Measurements from ENCODE around the gene DRG2. TPM values are rescaled to one million over a fixed set of nuclear protein-coding genes. Genes with fewer than 3 reads are reported as not detected.
A peak's percentile ranks its signal among the peaks of the same experiment; 100 is the strongest.

DRG2 gene, protein sequence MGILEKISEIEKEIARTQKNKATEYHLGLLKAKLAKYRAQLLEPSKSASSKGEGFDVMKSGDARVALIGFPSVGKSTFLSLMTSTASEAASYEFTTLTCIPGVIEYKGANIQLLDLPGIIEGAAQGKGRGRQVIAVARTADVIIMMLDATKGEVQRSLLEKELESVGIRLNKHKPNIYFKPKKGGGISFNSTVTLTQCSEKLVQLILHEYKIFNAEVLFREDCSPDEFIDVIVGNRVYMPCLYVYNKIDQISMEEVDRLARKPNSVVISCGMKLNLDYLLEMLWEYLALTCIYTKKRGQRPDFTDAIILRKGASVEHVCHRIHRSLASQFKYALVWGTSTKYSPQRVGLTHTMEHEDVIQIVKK
- polyA plus RNA-seq, result 10 to 100 TPM; 29.8 to 35.0 TPM

DNA sequence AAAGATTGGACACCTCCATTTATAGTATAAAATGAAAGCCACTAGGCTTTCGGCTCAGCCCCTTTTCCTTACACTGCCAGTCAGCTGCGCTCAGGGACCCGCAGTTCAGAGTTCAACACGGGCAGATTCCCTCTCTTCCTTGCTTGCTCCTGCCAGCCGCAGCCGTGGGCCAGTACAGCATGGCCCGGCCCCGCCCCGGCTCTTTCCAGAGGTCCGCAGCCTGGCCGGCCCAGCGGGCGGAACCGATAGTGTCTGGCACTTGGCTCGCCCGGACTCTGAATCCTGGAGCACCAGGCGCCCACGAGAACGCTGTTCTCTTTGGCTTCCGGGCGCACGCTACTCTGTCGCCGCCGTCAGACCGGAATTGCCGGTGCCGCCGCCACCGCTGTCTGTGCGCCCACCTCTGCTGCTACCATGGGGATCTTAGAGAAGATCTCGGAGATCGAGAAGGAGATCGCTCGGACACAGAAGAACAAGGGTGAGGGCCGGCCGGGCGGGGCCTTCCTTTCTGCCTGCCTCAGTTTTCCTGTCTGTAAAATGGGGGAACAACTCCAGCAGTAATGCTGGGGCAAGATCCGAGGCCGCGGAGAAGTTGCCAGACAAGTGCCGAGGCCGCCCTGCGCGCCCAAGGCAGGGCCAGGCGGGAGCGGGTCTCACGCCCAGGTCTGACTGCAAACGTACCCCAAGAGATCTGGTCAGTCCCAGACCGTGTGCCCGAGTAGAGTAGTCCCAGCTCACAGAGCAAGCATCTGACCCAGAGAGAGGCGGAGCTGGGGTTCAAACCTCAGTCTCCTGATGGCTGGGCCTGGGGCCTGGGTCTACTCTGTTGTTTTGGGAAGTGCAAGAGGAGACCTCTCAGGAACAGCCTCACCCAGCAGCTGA is at the start of gene DRG2:
Gene DRG2 (plus strand): TSS at position 339 of the 882 bp plus-strand sequence. CDS start 76 bp downstream, at position 415.
- H3K4me3 ChIP-seq (ENCODE audit: low read depth in 1 of 2, low read length in 2 of 2), result peak within 1 kb of the TSS; percentile 87 to 98
- H3K27me3 ChIP-seq (ENCODE audit: control insufficient read depth in 1 of 2, insufficient read depth in 2 of 2, low read length in 2 of 2), result no peaks in the 10 kb centered on the region
- H3K36me3 ChIP-seq (ENCODE audit: control insufficient read depth in 2 of 2, insufficient read depth in 2 of 2, low read length in 1 of 2), result peaks cover 1 to 2% of the 10 kb centered on the region in 2 donors
- WGBS, 2 donors, result 1% methylated on average over 52 of the region's 52 CpGs
- peak within 1 kb of the TSS; percentile 50 to 84 for H3K27ac ChIP-seq (ENCODE audit: low read depth in 2 of 2, low read length in 1 of 2)
- H3K9me3 ChIP-seq (ENCODE audit: control insufficient read depth in 2 of 2, insufficient read depth in 1 of 2, low read depth in 1 of 2, low read length in 1 of 2), result no peaks in the 10 kb centered on the region
- H3K4me1 ChIP-seq (ENCODE audit: control insufficient read depth in 2 of 2, insufficient read depth in 2 of 2, low read length in 1 of 2), result peaks cover 0 to 4% of the 10 kb centered on the region in 2 donors

DNA sequence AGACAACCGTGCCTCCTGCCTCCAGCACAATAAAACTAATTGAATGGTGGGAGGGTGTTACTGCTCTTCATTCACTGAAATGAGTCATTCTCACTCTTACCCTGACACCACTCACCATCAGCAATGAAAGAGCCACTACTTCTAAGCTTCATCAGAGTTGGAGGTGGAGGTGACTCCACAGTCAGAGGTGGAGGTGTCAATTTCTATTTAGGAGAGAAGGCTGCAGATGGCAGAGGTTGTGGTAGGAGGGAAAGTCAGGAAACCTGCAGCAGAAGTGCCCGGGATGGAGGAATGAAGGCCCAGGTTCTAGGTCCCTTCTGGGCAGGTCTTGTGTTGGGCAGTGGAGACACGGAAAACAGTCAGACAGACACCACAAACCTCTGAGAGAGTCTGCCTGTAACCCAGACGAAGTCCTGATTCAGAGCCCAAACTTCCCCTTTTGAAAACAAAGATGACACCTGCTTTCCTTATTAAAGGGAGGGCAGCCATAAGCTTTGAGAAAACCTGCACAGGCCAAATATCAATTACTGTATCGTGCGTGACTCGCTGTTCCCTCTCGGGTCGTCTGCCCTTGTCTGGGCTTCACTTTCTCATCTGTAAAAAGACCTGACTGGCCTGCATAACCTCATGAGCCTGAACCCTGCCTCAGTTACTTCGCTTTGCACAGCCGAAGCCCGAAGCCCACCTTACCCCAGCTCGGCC is 49.4 kb upstream of the DRG2 start:
- 5% methylated on average over 13 of the region's 13 CpGs for WGBS, 2 donors
- Histone ChIP-seq H3K27ac (ENCODE audit: low read depth in 2 of 2, low read length in 1 of 2) (peak overlapping the region in 1 of 2 donors; percentile 94), H3K4me3 (ENCODE audit: low read depth in 1 of 2, low read length in 2 of 2) (peak overlapping the region; percentile 86 to 91), H3K9me3 (ENCODE audit: control insufficient read depth in 2 of 2, insufficient read depth in 1 of 2, low read depth in 1 of 2, low read length in 1 of 2) (no peaks in the 10 kb centered on the region), H3K4me1 (ENCODE audit: control insufficient read depth in 2 of 2, insufficient read depth in 2 of 2, low read length in 1 of 2) (peaks cover 0 to 13% of the 10 kb centered on the region in 2 donors), H3K36me3 (ENCODE audit: control insufficient read depth in 2 of 2, insufficient read depth in 2 of 2, low read length in 1 of 2) (no peaks in the 10 kb centered on the region), H3K27me3 (ENCODE audit: control insufficient read depth in 1 of 2, insufficient read depth in 2 of 2, low read length in 2 of 2) (no peaks in the 10 kb centered on the region)

DNA sequence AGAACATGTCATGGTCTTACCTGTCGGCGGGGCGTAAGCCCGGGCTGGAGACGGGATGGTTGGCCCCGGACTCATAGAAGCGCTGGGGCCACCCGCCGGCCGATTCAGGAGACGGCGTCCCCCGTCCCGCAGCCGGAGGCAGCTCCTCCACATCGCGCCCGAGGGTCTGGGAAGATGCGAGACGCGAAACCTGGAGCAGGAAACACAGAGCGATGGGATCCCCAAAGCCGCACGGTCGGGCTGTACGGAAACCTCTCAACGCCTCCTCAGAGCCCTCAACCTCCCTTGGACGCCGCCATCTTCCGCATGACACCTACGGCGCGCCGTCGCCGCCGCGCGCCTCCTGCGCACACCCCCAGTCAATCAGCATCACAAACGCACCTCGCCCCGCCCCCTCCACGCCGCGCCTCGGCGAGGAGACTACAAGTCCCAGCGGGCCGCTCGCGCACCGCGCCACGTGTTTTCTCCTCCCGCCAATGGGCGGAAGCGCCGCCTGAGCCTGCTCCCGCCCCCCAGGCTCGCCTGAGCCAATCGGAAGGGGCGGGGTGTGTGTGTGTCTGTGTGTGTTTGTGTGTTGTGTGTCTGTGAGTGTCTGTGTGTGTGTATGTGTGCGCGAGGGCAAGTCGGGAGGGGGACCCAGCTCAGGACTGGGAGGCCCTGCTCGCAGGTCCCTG is 48.8 kb upstream of the DRG2 start, which contains the start of the genes ATPAF2 and GID4:
Gene ATPAF2 (minus strand): TSS at position 308 of the 674 bp plus-strand sequence. CDS start 155 bp downstream, at position 153.
Gene GID4 (plus strand): TSS at position 548 of the 674 bp plus-strand sequence. CDS start 57 bp downstream, at position 605.
- Histone ChIP-seq H3K4me1 (ENCODE audit: control insufficient read depth in 2 of 2, insufficient read depth in 2 of 2, low read length in 1 of 2) (peaks cover 0 to 13% of the 10 kb centered on the region in 2 donors), H3K27ac (ENCODE audit: low read depth in 2 of 2, low read length in 1 of 2) (peak within 1 kb of the TSS; percentile 68 to 94), H3K27me3 (ENCODE audit: control insufficient read depth in 1 of 2, insufficient read depth in 2 of 2, low read length in 2 of 2) (no peaks in the 10 kb centered on the region), H3K9me3 (ENCODE audit: control insufficient read depth in 2 of 2, insufficient read depth in 1 of 2, low read depth in 1 of 2, low read length in 1 of 2) (no peaks in the 10 kb centered on the region), H3K4me3 (ENCODE audit: low read depth in 1 of 2, low read length in 2 of 2) (peak within 1 kb of the TSS; percentile 86 to 91), H3K36me3 (ENCODE audit: control insufficient read depth in 2 of 2, insufficient read depth in 2 of 2, low read length in 1 of 2) (peaks cover 0 to 2% of the 10 kb centered on the region in 2 donors)
- 0% methylated on average over 59 to 67 of the region's 67 CpGs for WGBS, 2 donors

DNA sequence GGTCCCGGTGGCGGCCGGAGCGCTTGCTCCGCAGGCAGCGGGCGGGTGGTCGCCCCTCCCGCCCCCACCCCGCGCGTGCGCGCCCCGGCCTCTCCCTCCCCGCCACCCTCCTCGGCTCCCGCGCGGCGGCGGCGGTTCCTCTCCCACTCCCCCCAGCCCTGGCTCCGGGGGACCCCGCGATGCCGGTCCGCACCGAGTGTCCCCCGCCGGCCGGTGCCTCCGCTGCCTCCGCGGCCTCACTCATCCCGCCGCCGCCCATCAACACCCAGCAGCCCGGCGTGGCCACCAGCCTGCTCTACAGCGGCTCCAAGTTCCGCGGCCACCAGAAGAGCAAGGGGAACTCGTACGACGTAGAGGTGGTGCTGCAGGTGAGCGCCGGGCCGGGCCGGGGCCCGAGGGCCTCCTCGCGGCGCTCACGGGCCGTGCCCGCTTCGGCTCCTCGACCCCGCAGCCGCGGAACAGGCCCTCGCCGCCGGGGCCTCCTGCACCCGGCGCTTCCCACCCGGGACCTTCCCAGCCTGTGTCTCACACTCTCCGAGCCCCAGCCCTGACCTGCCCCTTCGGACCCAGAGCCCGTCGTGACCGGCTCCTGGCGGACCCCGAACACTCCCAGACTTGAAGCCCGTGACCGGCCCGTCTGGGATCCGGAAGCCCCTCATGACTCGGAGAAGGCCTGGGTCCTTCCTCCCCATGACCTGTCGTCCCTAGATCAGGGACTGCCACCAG is 48.0 kb upstream of the DRG2 start:
- peak overlapping the region; percentile 75 to 86 for H3K4me3 ChIP-seq (ENCODE audit: low read depth in 1 of 2, low read length in 2 of 2)
- no peaks in the 10 kb centered on the region for H3K9me3 ChIP-seq (ENCODE audit: control insufficient read depth in 2 of 2, insufficient read depth in 1 of 2, low read depth in 1 of 2, low read length in 1 of 2)
- 0 to 1% methylated on average over 54 to 81 of the region's 81 CpGs for WGBS, 2 donors
- H3K4me1 ChIP-seq (ENCODE audit: control insufficient read depth in 2 of 2, insufficient read depth in 2 of 2, low read length in 1 of 2), result peaks cover 0 to 13% of the 10 kb centered on the region in 2 donors
- H3K27me3 ChIP-seq (ENCODE audit: control insufficient read depth in 1 of 2, insufficient read depth in 2 of 2, low read length in 2 of 2), result no peaks in the 10 kb centered on the region
- H3K36me3 ChIP-seq (ENCODE audit: control insufficient read depth in 2 of 2, insufficient read depth in 2 of 2, low read length in 1 of 2), result peaks cover 0 to 4% of the 10 kb centered on the region in 2 donors
- peak overlapping the region; percentile 57 to 85 for H3K27ac ChIP-seq (ENCODE audit: low read depth in 2 of 2, low read length in 1 of 2)

DNA sequence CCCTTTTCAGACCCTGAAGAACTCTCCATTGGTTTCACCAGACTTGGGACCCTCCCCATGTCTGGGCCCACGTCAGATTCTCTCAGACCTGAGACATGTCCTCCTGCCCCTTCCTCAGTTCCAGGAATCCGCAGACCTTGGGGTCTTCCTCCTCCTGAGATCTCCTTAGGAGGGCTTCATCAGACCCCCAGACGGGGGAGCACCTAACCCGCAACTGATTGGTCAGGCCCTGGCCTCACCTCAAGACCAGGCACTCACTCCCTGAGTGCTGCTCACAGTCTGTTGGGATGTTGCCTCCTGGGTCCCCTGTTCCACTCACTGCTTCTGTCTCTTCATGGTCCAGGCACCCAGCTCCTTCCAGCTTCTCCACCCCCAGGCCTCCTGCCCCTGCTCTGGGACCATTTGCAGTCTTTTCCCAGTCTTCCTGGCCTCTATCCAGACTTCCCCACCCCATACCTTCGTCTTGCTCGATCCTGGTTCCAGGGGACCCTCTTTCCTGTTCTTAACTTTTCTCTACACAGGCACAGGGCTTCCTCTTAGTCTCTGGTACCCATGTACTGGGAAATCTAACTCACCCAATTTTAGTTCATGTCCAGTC is 47.4 kb upstream of the DRG2 start:
- Histone ChIP-seq H3K27me3 (ENCODE audit: control insufficient read depth in 1 of 2, insufficient read depth in 2 of 2, low read length in 2 of 2) (no peaks in the 10 kb centered on the region), H3K4me3 (ENCODE audit: low read depth in 1 of 2, low read length in 2 of 2) (peak overlapping the region; percentile 75 to 86)

DNA sequence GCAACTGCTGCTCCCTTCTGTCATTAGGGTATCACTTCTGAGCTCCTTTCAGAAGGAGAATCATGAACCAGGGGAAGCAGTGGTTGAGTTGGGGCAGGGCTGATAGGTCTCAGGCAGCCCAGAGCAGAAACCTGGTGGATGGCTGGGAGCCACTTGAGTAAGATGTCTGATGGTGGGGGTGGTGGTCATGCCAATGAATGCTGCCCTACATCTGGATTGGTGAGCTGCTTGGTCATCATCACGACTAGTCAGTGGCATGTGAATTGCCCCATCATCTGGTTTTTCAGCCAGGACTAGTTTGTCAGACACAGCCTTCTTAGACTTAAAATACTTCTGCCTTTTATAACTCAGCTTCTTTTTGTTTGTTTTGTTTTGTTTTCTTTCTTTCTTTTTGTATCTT is 46.0 kb upstream of the DRG2 start:
- Histone ChIP-seq H3K27me3 (ENCODE audit: control insufficient read depth in 1 of 2, insufficient read depth in 2 of 2, low read length in 2 of 2) (no peaks in the 10 kb centered on the region), H3K36me3 (ENCODE audit: control insufficient read depth in 2 of 2, insufficient read depth in 2 of 2, low read length in 1 of 2) (peaks cover 4% of the 10 kb centered on the region in 2 donors), H3K27ac (ENCODE audit: low read depth in 2 of 2, low read length in 1 of 2) (peak overlapping the region; percentile 23 to 45), H3K9me3 (ENCODE audit: control insufficient read depth in 2 of 2, insufficient read depth in 1 of 2, low read depth in 1 of 2, low read length in 1 of 2) (no peaks in the 10 kb centered on the region), H3K4me1 (ENCODE audit: control insufficient read depth in 2 of 2, insufficient read depth in 2 of 2, low read length in 1 of 2) (peaks cover 0 to 13% of the 10 kb centered on the region in 2 donors), H3K4me3 (ENCODE audit: low read depth in 1 of 2, low read length in 2 of 2) (no peak overlapping the region)
- WGBS, 2 donors, result 33 to 43% methylated on average over 1 of the region's 1 CpG

More for the DNA sequence above, 47.4 kb upstream of the DRG2 start:
- Histone ChIP-seq H3K27ac (ENCODE audit: low read depth in 2 of 2, low read length in 1 of 2) (peak overlapping the region in 1 of 2 donors; percentile 45), H3K36me3 (ENCODE audit: control insufficient read depth in 2 of 2, insufficient read depth in 2 of 2, low read length in 1 of 2) (peaks cover 4% of the 10 kb centered on the region in 2 donors), H3K9me3 (ENCODE audit: control insufficient read depth in 2 of 2, insufficient read depth in 1 of 2, low read depth in 1 of 2, low read length in 1 of 2) (no peaks in the 10 kb centered on the region), H3K4me1 (ENCODE audit: control insufficient read depth in 2 of 2, insufficient read depth in 2 of 2, low read length in 1 of 2) (peaks cover 0 to 13% of the 10 kb centered on the region in 2 donors)
- 22 to 25% methylated on average over 6 of the region's 6 CpGs for WGBS, 2 donors

DNA sequence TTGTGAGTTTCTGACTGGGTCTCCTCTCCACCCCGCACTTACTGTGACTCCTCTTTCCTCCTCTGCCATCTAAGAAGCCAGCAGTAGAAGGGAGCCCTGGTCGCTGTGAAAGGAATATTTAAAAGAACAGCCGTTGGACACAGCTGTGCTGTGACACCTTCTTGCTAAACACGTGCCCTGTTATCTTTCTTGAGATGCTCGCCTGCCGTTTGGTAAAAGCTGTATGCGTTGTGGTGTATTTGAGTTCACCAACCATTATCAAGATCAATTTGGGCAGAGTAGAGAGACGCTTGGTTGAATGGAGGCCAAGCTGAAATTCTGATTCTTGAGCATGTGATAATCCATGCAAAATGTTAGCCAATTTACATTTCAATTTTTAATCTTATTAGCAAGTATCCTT is 44.8 kb upstream of the DRG2 start:
- Histone ChIP-seq H3K4me3 (ENCODE audit: low read depth in 1 of 2, low read length in 2 of 2) (no peak overlapping the region), H3K4me1 (ENCODE audit: control insufficient read depth in 2 of 2, insufficient read depth in 2 of 2, low read length in 1 of 2) (peaks cover 0 to 13% of the 10 kb centered on the region in 2 donors), H3K36me3 (ENCODE audit: control insufficient read depth in 2 of 2, insufficient read depth in 2 of 2, low read length in 1 of 2) (peaks cover 7 to 8% of the 10 kb centered on the region in 2 donors), H3K27me3 (ENCODE audit: control insufficient read depth in 1 of 2, insufficient read depth in 2 of 2, low read length in 2 of 2) (no peaks in the 10 kb centered on the region), H3K27ac (ENCODE audit: low read depth in 2 of 2, low read length in 1 of 2) (no peak overlapping the region), H3K9me3 (ENCODE audit: control insufficient read depth in 2 of 2, insufficient read depth in 1 of 2, low read depth in 1 of 2, low read length in 1 of 2) (no peaks in the 10 kb centered on the region)
- 79 to 84% methylated on average over 8 of the region's 8 CpGs for WGBS, 2 donors

DNA sequence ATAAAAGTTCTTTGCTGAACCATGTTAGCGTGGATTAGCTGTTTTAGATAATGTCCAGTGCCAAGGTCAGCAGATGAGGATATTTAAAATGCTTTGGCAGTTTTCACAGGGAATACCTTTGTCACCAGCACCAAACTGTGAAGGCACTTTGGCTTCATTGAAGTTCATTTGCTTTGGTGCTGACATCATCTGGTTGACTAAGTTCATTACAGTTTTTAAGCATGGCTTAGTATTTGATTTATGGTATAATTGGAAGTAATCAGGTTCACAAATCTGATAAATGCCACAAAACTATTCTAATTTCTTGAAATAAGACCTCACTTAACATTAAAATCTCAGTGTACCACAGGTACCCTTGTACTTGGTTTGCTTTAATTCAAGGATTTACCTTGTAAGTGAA is 44.3 kb upstream of the DRG2 start:
- no peaks in the 10 kb centered on the region for H3K27me3 ChIP-seq (ENCODE audit: control insufficient read depth in 1 of 2, insufficient read depth in 2 of 2, low read length in 2 of 2)
- peaks cover 7 to 8% of the 10 kb centered on the region in 2 donors for H3K36me3 ChIP-seq (ENCODE audit: control insufficient read depth in 2 of 2, insufficient read depth in 2 of 2, low read length in 1 of 2)
- H3K9me3 ChIP-seq (ENCODE audit: control insufficient read depth in 2 of 2, insufficient read depth in 1 of 2, low read depth in 1 of 2, low read length in 1 of 2), result no peaks in the 10 kb centered on the region
- peaks cover 0 to 13% of the 10 kb centered on the region in 2 donors for H3K4me1 ChIP-seq (ENCODE audit: control insufficient read depth in 2 of 2, insufficient read depth in 2 of 2, low read length in 1 of 2)
- WGBS, 2 donors, result 44 to 68% methylated on average over 1 of the region's 1 CpG
- H3K27ac ChIP-seq (ENCODE audit: low read depth in 2 of 2, low read length in 1 of 2), result no peak overlapping the region
- no peak overlapping the region for H3K4me3 ChIP-seq (ENCODE audit: low read depth in 1 of 2, low read length in 2 of 2)

All from esophagus (tissue), 2 donors.